OCI-LY7 (cell line): Measurements from ENCODE around the gene MPZ.

Experiments used
- EZH2phosphoT487 ChIP-seq: fragments of 200-600 bp; sonication (generic); IDR thresholded peaks from 2 replicates; pipeline ENCODE4 v1.6.1; 2018; ENCODE audit warnings: low read depth, borderline replicate concordance, mild to moderate bottlenecking, mixed run types, antibody characterized with exemption, low read length, moderate library complexity, mixed read lengths
- TF ChIP-seq, protein P1 (sequence below): fragments of 200-600 bp; sonication (generic); conservative IDR thresholded peaks from 2 replicates; pipeline ENCODE4 v1.5.1; 2014; ENCODE audit warnings: mild to moderate bottlenecking, antibody characterized with exemption, low read length, moderate library complexity, mixed read lengths

DNA sequence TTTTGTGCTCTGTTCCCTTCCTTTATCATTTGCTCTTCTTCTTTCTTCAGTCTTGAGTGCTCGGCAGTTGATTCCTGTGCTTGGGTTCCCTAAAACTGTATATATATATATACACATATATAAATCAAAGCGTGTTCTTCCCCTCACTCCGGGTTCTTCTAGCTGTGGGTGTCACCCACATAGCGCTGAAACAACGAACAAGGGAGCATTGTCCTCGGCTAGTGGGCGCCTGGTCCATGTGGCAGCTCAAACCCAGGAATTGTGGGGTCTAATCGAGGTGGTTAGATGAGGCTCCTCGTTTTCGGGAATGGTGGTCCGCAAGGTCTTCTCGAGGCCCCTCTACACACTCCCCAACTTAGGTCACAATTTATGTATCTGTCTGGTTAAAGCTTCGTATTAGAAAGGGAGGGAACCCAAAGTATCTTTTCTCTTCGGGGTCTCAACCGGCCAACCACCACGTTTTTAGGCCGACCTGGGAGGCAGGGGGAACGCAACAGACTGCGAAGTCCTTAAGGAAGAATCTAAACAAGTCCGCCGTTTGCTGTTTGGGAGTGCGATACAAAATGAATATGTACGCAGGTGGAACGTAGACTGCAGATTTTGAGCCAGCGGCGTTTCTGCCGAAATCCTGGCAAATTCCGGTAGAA, 3.9 kb upstream of the MPZ start:
- TF ChIP-seq, protein P1, sequence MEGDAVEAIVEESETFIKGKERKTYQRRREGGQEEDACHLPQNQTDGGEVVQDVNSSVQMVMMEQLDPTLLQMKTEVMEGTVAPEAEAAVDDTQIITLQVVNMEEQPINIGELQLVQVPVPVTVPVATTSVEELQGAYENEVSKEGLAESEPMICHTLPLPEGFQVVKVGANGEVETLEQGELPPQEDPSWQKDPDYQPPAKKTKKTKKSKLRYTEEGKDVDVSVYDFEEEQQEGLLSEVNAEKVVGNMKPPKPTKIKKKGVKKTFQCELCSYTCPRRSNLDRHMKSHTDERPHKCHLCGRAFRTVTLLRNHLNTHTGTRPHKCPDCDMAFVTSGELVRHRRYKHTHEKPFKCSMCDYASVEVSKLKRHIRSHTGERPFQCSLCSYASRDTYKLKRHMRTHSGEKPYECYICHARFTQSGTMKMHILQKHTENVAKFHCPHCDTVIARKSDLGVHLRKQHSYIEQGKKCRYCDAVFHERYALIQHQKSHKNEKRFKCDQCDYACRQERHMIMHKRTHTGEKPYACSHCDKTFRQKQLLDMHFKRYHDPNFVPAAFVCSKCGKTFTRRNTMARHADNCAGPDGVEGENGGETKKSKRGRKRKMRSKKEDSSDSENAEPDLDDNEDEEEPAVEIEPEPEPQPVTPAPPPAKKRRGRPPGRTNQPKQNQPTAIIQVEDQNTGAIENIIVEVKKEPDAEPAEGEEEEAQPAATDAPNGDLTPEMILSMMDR = no peak
- no peak for TF ChIP-seq EZH2phosphoT487
